22Rv1 (cell line): ENCODE measurements around the gene SNX4.

ENCODE experiments used
- CTCF ChIP-seq: fragments of 450-650 bp; IDR thresholded peaks from 2 replicates; pipeline ENCODE4 v1.5.1; 2017; ENCODE audit warnings: mild to moderate bottlenecking
- ZFX ChIP-seq: fragments of 450-650 bp; IDR thresholded peaks from 2 replicates; pipeline ENCODE4 v1.6.1; 2017; ENCODE audit warnings: antibody characterized with exemption, borderline replicate concordance

- no peak for TF ChIP-seq CTCF
- no peak for TF ChIP-seq ZFX
Observed at GRCh38 chr3:125434582-125435011, 85.4 kb downstream of the SNX4 start.
